Central memory CD8-positive, alpha-beta T cell (primary cell): ENCODE measurements around the gene DSCAM.
"Not testable (repeated sequence)": the region's sequence is repeated elsewhere in the genome, so short reads cannot be mapped to it uniquely, and the experiment has no call there.

Source experiments
- ATAC-seq: fragments of 150-1000 bp; cut with Tn5 transposase; replicated peaks from 2 replicates; pipeline ENCODE4 v1.10.0; 2022; ENCODE audit warnings: mild to moderate bottlenecking, moderate FRiP score, moderate number of reproducible peaks; ENCODE audit not compliant: poor library complexity, severe bottlenecking; ENCODE audit errors: extremely low read depth
- DNase-seq, 2 donors: peaks; one replicate each; pipeline ENCODE4 v3.0.0; 2021; ENCODE audit warnings: low spot score in 2 of 2
- H3K27ac Mint-ChIP-seq: one replicate; pipeline ENCODE4 v1.8.0; 2022; ENCODE audit warnings: low read depth, mild to moderate bottlenecking, moderate library complexity, mixed read lengths
- H3K27me3 Mint-ChIP-seq: one replicate; pipeline ENCODE4 v1.8.0; 2022; ENCODE audit warnings: mixed read lengths
- H3K36me3 Mint-ChIP-seq: one replicate; pipeline ENCODE4 v1.8.0; 2022; ENCODE audit warnings: mild to moderate bottlenecking, moderate library complexity, mixed read lengths; ENCODE audit not compliant: insufficient read depth
- H3K4me1 Mint-ChIP-seq: one replicate; pipeline ENCODE4 v1.8.0; 2022; ENCODE audit warnings: mixed read lengths
- H3K4me3 Mint-ChIP-seq: one replicate; pipeline ENCODE4 v1.8.0; 2022; ENCODE audit warnings: mild to moderate bottlenecking, moderate library complexity, mixed read lengths
- H3K9me3 Mint-ChIP-seq: one replicate; pipeline ENCODE4 v1.8.0; 2022; ENCODE audit warnings: mixed read lengths

Gene DSCAM

GRCh38 chr21:40043423-40043822, 803.5 kb downstream of the DSCAM start:
- DNase-seq (no peak), ATAC-seq (no peak)
- H3K27me3 Mint-ChIP-seq, result no peaks in the 10 kb centered on the region
- H3K27ac Mint-ChIP-seq, result no peak overlapping the region
- H3K4me3 Mint-ChIP-seq, result no peak overlapping the region
- no peaks in the 10 kb centered on the region for H3K4me1 Mint-ChIP-seq
- H3K9me3 Mint-ChIP-seq, result no peaks in the 10 kb centered on the region
- no peaks in the 10 kb centered on the region for H3K36me3 Mint-ChIP-seq

DNA sequence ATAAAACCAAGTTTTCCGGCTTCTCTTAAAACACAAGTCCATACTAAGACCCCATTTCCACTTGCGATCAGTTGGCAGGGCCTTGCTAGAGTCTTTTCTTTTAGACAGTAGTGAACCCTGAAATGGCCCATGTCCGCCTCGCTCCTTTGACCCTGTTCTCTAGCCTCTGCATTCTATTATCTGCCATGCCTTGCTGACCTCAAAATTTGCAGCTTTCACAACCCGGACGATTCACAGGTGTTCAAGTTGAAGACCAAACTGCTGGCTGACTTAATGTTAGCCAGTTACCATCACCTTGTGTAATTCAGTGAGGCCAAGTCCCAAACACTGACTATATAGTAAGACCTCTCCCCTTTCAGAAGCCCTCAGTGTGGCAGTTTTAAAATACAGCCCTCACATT, 805.5 kb downstream of the DSCAM start:
- DNase-seq (no peak), ATAC-seq (no peak)
- Mint-ChIP-seq H3K27ac (no peak overlapping the region), H3K36me3 (no peaks in the 10 kb centered on the region), H3K4me3 (no peak overlapping the region), H3K4me1 (no peaks in the 10 kb centered on the region), H3K27me3 (no peaks in the 10 kb centered on the region), H3K9me3 (no peaks in the 10 kb centered on the region)

GRCh38 chr21:40033156-40033782, 813.7 kb downstream of the DSCAM start:
- H3K36me3 Mint-ChIP-seq, H3K4me3 Mint-ChIP-seq, H3K27me3 Mint-ChIP-seq, H3K4me1 Mint-ChIP-seq, DNase-seq, H3K27ac Mint-ChIP-seq, ATAC-seq, H3K9me3 Mint-ChIP-seq: not testable (repeated sequence)

GRCh38 chr21:40029888-40030287, 817.1 kb downstream of the DSCAM start:
- no peak for DNase-seq
- Mint-ChIP-seq H3K36me3 (no peaks in the 10 kb centered on the region), H3K27ac (no peak overlapping the region), H3K4me3 (no peak overlapping the region), H3K9me3 (peaks cover 5% of the 10 kb centered on the region), H3K27me3 (no peaks in the 10 kb centered on the region), H3K4me1 (no peaks in the 10 kb centered on the region)
- no peak for ATAC-seq

- not testable (repeated sequence) for H3K4me1 Mint-ChIP-seq, DNase-seq, H3K27ac Mint-ChIP-seq, H3K4me3 Mint-ChIP-seq, H3K27me3 Mint-ChIP-seq, ATAC-seq, H3K9me3 Mint-ChIP-seq, H3K36me3 Mint-ChIP-seq
These were observed 818.6 kb downstream of the DSCAM start for GRCh38 chr21:40028393-40028792.

DNA sequence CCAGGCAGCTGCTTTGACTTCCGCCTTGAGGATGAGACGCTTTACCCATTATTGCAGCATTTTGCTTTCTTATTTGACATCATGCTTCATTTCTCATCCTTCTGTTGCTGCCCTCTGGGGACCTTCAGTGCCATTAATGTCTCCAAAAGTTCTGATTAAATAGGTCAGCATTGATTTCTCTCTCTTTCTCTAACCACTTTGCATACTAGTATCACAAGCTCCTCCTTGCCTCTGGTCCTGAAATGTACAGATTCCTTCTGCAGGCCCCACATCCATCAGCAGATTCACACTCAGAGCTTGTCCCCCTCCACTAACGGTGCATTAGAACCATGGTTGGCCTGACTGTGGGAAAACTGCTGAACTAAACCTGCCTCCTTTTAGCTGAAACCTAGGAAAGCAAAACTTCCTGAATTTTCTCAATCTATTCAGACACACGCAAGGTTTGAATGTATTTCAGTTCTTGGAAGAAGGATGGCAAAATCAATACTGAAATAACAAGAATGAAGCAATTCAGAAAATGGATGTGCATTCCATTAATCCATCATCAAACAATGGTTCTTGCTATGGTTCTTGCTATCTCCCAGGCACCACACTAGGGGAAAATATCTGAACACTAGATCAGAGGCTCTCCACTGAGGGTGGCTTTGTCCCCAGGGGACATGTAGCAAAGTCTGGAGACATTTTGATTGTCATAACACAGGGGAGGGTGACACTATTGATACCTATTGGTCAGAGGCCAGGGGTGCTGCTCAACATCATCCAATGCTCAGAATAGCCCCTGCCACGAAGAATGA, 825.2 kb downstream of the DSCAM start:
- H3K4me3 Mint-ChIP-seq, result no peak overlapping the region
- ATAC-seq (no peak), DNase-seq (no peak)
- H3K36me3 Mint-ChIP-seq, result peaks cover 2% of the 10 kb centered on the region
- H3K4me1 Mint-ChIP-seq, result no peaks in the 10 kb centered on the region
- H3K27me3 Mint-ChIP-seq, result no peaks in the 10 kb centered on the region
- H3K9me3 Mint-ChIP-seq, result peaks cover 17% of the 10 kb centered on the region
- H3K27ac Mint-ChIP-seq, result no peak overlapping the region

GRCh38 chr21:40020651-40021050, 826.3 kb downstream of the DSCAM start:
- no peaks in the 10 kb centered on the region for H3K4me1 Mint-ChIP-seq
- H3K36me3 Mint-ChIP-seq, result peaks cover 2% of the 10 kb centered on the region
- H3K9me3 Mint-ChIP-seq, result peaks cover 17% of the 10 kb centered on the region
- DNase-seq, result no peak
- no peak for ATAC-seq
- no peak overlapping the region for H3K27ac Mint-ChIP-seq
- H3K27me3 Mint-ChIP-seq, result no peaks in the 10 kb centered on the region
- H3K4me3 Mint-ChIP-seq, result no peak overlapping the region

- no peak for DNase-seq
- no peak for ATAC-seq
- Mint-ChIP-seq H3K36me3 (peaks cover 2% of the 10 kb centered on the region), H3K27me3 (no peaks in the 10 kb centered on the region), H3K9me3 (peaks cover 24% of the 10 kb centered on the region), H3K4me1 (no peaks in the 10 kb centered on the region), H3K27ac (no peak overlapping the region), H3K4me3 (no peak overlapping the region)
These were observed 828.0 kb downstream of the DSCAM start for GRCh38 chr21:40018871-40019475.

DNA sequence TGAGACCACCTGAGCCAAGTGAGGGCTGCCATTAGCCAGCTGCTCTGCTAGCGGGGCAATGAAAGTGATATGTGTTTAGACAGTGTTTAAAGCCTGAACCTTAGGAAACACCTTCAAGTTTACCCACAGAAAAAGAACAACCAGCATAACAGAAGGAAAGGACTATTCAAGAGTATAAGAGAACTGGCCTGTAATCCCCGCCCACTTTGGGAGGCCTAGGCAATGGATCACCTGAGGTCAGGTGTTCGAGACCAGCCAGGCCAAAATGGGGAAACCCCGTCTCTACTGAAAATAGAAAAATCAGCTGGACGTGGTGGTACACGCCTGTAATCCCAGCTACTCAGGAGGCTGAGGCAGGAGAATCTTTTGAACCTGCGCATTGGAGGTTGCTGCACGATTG, 830.3 kb downstream of the DSCAM start:
- no peak overlapping the region for H3K4me3 Mint-ChIP-seq
- DNase-seq (no peak), ATAC-seq (no peak)
- H3K27me3 Mint-ChIP-seq, result no peaks in the 10 kb centered on the region
- no peaks in the 10 kb centered on the region for H3K4me1 Mint-ChIP-seq
- H3K36me3 Mint-ChIP-seq, result peaks cover 2% of the 10 kb centered on the region
- H3K9me3 Mint-ChIP-seq, result peaks cover 22% of the 10 kb centered on the region
- no peak overlapping the region for H3K27ac Mint-ChIP-seq

DNA sequence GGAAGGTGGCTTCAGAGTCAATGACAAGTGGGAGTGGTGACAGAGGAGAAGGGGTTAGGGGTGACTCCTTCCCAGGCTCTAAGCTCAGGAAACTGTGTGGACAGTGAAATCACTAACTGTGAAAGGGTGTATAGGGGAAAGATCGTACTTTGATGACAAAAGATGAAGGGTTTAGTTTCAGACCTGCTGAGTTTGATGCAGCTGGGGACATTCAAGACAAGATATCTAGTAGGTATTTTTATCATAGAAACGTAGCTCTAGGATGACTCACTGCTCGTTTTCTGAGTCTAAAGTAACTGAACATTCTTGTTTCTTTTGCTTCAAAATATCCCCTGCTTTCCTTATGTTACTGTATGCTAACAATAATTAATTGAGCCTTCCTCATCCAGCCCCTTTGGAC, 830.7 kb downstream of the DSCAM start:
- no peak for DNase-seq
- ATAC-seq, result no peak

DNA sequence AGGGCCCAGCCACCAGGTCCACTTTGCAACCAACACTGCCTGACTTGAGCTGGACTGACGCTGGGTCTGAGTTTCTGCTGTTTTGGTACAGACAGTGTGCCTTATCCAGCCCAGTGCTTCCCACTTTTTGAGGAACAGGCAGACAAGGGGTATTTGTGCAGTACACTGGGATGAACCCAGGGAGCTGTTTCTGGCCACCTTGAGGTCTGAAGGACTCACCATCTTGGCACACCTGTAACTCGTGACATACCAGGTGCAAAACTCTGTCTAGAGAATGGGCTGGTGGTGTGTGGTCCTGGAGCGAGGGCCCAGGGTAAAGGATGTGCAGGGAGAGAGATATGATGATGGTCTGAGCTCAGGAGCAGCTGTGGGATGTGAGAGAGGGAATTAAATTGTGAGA, 831.1 kb downstream of the DSCAM start:
- H3K9me3 Mint-ChIP-seq, result peaks cover 26% of the 10 kb centered on the region
- no peak for ATAC-seq
- peaks cover 2% of the 10 kb centered on the region for H3K36me3 Mint-ChIP-seq
- H3K4me3 Mint-ChIP-seq, result no peak overlapping the region
- H3K4me1 Mint-ChIP-seq, result no peaks in the 10 kb centered on the region
- no peak for DNase-seq
- H3K27me3 Mint-ChIP-seq, result no peaks in the 10 kb centered on the region
- H3K27ac Mint-ChIP-seq, result no peak overlapping the region

More for the DNA sequence above, 830.7 kb downstream of the DSCAM start:
- Mint-ChIP-seq H3K4me1 (no peaks in the 10 kb centered on the region), H3K27me3 (no peaks in the 10 kb centered on the region), H3K27ac (no peak overlapping the region), H3K9me3 (peaks cover 22% of the 10 kb centered on the region), H3K4me3 (no peak overlapping the region), H3K36me3 (peaks cover 2% of the 10 kb centered on the region)

- DNase-seq (no peak), ATAC-seq (no peak)
- Mint-ChIP-seq H3K4me3 (no peak overlapping the region), H3K9me3 (peaks cover 24% of the 10 kb centered on the region), H3K27me3 (no peaks in the 10 kb centered on the region), H3K27ac (no peak overlapping the region), H3K4me1 (no peaks in the 10 kb centered on the region), H3K36me3 (peaks cover 2% of the 10 kb centered on the region)
These were observed 832.6 kb downstream of the DSCAM start for GRCh38 chr21:40014394-40014793.
